Stimulated activated naive CD8-positive, alpha-beta T cell treated with anti-CD3 and anti-CD28 coated beads, Interleukin-15, Interleukin-2, amounts not matched to agents 100 U/mL and 50 U/mL, for 24 hours (primary cell): ENCODE measurements around the gene UBE2L6.
"Not testable (repeated sequence)": the region's sequence is repeated elsewhere in the genome, so short reads cannot be mapped to it uniquely, and the experiment has no call there.

Experiments used
- ATAC-seq: fragments of 150-1000 bp; cut with Tn5 transposase; one replicate; pipeline ENCODE4 v1.10.0; 2021
- DNase-seq: peaks from one replicate; pipeline ENCODE4 v3.0.0; 2021

The UBE2L6 gene

DNA sequence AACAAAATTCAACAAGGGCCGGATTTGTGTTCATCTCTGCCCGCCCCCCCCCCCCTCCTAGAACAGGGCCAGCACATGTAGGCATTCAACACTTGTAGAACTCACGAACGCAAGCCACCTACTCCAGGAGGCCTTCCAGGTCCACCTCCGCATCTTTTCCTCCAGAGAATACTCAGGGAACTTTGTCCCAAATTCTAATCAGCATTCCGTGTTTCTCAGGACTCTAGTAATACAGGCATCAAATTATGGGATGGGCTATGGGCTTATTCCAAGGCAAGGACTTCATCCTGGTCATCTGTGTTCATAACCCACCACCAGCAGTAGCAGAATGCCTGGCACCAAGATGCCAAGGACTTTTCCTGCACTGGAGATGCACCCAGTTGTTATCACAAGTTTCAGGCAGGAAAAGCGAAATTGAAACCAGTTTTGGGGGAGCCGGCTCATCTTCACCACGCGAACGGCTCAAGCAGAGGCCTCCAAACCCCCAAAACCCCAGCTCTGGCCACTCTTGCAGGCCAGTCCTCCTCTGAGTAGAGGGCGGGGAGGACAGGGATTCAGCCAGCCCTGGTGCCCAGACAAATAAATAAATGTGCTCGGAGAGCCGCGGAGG is 462 bp downstream of the UBE2L6 start:
- DNase-seq: no peak
- no peak for ATAC-seq

DNA sequence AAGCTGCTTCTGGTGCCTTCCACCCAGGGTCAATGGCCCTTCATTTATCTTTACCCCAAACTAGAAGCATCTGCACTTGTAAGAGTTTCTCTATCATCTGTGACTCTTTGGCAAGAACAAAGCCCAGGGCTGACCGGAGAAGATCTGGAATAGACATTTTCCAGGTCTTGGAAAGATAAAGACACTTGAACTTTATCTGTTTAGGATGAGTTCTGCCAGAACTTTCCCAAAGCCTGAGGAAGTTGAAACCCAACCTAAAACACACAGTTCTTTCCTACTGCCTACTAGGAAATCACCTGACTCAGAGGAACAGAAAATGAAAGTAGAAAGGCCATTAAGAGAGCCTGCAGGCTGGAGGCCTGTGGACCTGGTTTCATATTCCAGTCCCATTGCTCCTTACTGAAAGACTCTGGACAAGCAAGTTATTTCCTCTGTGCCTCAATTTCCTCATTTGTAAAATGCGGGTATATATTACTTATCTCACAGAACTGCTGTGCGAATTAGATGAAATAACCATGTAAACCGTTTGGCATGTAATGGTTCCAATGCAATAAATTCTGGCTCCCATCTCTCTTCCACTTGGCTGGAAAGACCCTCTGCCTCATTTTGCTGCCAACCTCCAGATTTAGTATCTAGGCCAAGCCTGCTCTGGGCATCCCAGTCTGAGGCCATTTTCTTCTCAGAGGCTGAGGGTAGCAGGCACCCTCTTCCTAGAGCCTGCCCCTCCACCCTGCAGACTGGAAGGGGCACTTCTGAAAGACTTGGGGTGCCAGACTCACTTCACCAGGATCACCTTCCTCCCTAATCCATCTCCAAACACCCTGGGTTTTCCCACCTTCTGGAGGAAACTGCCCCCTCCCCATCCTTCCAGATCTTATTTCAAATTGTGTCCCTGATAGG is 1.2 kb downstream of the UBE2L6 start:
- peak; percentile 49 for ATAC-seq
- peak; percentile 20 for DNase-seq

DNA sequence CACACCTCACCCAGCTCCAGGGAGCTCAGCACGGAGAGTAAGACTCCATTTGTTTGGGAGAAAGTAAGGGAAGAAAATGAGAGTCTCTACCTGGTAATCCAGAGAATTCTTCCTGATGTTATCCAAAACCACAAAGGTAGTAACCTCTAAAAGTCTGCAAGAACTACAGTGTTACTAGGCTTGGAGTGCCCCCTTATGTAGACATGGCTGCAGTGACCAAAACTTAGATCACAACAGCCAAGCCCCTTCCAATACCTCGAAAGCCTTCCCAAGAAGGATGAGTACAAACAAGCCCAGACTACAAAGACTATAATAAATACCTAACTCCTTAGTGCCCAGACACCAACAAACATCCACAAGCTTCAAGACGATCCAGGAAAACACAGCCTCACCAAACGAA is 4.9 kb downstream of the UBE2L6 start:
- DNase-seq (no peak), ATAC-seq (no peak)

DNA sequence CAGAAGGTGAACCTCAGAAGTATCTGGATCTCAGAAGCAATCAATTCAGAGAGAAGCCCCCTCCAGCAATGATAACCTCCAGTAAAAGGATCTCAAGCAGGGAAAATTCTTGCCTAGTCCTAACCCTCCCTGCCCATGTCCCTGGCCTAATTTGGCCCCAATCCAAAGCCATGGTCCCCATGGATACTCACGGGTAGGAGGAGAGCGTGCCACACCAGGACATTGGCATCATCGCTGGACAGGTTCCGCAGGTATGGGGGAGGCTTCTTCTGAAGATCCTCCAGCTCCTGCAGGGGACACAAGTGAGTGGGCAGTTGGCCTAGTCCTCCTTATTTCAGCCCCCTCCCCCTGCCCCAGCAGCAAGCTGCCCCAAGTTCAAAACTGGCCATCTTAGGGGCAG is 7.3 kb downstream of the UBE2L6 start:
- no peak for DNase-seq
- ATAC-seq: no peak

DNA sequence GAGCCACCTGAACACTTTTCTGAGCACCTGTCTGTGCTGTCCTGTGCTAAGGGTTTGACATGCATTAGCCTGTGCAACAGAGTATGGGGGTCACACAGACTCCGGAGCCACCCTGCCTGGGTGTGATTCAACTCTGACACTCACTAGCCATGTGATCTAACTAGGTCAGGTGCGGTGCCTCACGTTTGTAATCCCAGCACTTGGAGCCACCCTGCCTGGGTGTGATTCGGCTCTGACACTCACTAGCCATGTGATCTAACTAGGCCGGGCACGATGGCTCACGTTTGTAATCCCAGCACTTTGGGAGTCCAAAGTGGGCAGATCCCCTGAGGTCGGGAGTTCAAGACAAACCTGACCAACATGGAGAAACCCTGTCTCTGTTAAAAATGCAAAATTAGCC is 11.4 kb downstream of the UBE2L6 start:
- peak; percentile 19 for ATAC-seq
- DNase-seq: no peak

DNA sequence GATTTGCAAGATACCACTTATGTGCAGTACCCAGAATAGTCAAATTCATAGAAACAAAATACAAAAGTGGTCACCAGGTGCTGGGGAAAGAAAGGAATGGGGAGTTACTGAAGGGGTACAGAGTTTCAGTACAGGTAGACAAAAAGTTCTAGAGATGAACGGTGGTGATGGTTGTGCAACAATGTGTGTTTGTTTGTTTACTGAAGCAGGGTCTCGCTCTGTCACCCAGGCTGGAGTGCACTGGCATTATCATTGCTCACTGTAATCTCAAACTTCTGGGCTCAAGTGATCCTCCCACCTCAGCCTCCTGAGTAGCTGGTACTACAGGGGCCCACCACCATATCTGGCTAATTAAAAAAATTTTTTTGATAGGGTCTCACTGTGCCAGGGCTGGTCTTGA is 12.1 kb downstream of the UBE2L6 start:
- DNase-seq (no peak), ATAC-seq (no peak)

DNA sequence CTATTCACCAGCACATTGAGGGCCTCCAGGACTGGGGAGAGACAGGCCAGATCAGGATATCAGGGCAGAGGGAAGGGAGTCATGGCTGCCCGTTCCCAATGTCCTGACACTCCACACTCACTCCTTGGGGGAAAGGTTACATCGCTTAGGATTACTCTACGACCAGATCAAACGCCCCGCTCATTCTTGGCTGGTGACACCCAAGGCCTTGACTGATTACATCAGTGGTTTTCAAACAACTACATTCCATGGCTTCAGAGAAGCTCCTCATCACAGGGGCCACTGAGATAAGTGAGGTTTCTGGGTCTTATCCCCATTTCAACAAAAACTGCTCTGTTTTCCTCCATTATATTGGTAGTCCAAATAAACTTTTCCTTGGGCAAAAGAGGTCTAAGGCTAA is 15.0 kb downstream of the UBE2L6 start:
- DNase-seq (no peak), ATAC-seq (no peak)

DNA sequence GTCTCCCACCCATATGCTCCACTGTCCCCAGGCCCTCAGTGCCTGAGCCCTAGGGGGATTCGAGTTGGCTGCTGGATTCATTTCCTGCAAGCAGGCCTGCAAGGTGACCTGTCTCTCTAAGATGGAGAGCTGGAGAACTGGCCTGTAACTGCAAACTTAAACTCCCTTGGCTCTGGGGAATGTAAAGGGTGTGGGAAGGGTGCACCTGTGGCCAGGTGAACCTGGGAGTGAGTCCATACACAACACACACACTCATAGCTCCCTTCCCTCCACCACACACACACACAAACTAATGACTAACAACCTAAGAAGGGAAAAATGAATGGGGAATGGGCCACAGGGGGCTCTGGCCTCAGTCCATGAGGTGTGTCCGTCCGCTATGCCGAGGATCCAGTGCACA is 15.5 kb downstream of the UBE2L6 start:
- DNase-seq (no peak), ATAC-seq (no peak)

DNA sequence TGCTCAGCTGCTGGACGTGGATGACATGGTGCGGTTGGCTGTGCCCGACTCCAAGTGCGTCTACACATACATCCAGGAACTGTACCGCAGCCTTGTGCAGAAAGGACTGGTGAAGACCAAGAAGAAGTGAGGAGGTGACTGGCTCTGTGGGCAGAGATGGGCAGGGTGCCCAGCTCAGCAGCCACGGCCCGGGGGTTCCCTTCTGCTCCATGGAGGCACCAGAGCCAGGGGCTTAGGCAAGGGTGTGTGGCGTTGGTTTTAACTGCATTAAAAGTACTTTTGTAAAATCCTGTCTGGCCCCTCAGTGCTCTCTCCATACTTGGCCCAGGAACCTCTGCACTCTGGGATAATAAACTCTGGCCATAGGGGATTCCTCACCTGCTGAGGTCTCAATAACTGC is 17.5 kb downstream of the UBE2L6 start:
- ATAC-seq: no peak

DNA sequence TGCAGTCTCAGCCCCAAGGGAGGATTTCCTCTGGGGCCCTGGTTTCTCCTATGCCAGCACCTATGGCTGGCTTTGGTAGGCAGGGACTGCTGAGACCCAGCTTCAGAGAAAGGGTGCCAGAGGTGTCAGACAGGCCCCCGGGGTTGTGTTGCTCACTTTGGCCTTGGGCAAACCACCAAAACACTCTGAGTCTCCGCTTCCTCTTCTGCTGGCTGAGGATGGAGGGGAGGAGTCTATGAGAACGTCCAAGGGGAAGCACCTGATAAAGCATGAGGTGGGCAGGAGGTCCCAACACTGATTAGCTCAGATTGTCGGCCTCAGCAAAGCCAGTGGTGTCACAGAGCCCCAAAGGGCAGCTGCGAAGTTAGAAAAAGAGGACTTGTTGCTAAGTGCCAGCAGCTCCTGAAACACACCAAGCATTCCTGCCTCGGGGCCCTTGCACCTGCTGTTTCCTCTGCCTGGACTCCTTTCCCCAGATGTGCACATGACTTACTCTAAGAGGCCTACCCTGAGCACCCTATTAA is 19.6 kb downstream of the UBE2L6 start:
- ATAC-seq: peak; percentile 80
- peak; percentile 32 for DNase-seq

More for the DNA sequence above, 17.5 kb downstream of the UBE2L6 start:
- no peak for DNase-seq

DNA sequence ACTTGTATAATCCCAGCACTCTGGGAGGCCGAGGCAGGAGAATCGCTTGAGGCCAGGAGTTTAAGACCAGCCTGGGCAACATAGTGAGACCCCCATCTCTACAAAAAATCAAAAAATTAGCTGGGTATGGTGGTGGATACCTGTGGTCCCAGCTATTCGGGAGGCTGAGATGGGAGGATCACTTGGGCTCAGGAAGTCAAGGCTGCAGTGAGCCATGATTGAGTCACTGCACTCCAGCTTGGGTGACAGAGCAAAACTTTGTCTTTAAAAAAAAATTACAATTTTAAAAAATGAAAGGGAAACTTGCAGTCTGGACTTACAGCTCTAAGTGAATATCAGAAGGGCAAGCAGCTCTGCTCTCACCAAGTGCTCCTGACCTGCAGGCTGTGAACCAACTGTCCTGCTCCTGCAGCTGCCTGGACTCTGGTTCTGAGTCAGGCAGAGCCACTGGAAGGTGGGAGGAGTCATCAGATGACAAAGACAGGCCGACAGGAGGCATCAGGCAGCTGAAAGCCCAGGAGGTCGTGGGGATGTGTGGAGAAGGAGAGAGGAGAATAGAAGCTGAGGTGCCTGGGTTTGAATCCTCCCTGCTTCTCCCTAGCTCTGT is 20.5 kb downstream of the UBE2L6 start:
- ATAC-seq: peak; percentile 16

DNA sequence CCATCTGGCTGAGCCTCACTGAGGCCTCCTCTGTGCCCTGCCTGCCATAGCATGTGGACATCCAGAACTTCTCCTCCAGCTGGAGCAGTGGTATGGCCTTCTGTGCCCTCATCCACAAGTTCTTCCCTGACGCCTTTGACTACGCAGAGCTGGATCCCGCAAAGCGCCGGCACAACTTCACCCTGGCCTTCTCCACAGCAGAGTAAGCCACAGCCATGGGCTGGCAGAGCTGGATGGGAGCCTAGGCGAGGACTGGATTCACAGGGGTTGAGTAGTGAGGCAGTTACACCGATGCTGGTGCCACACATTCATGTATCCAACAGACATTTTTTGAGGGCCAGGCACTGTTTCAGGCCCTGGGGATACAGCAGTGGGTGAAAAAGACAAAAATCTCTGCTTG is 21.0 kb downstream of the UBE2L6 start:
- DNase-seq (no peak), ATAC-seq (no peak)

More for the DNA sequence above, 20.5 kb downstream of the UBE2L6 start:
- DNase-seq: no peak

DNA sequence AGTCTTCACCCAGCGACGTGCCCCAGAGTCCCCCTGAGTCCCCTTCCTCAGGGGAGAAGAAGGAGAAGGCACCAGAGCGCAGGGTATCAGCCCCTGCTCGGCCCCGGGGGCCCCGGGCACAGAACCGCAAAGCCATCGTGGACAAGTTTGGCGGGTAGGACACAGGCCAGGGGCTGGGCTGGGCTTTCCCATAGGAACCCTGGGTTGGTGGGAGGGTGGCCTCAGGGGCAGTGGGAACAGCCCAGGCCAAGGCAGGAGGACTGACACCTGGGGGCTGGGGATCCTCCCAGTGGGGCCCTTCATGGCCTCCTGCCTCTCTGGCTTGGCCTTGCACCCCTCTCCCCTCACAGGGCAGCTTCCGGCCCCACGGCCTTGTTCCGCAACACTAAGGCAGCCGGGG is 21.6 kb downstream of the UBE2L6 start:
- ATAC-seq: no peak

DNA sequence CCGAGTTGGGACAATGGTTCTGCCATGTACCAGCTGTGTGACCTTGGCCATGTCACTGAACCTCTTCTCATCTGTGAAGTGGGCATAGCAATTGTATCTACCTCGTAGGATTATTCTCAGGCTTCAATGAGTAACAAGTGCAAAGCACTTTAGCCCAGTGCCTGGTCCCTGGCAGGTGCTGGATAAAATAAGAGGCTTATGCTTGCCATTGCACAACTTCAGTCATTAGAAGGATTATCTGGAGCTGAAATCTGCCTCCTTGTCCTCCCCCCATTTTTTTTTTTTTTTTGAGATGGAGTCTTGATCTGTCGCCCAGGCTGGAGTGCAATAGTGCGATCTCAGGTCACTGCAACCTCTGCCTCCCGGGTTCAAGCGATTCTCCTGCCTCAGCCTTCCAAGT is 22.9 kb downstream of the UBE2L6 start:
- DNase-seq (no peak), ATAC-seq (no peak)

More for the DNA sequence above, 21.6 kb downstream of the UBE2L6 start:
- no peak for DNase-seq

DNA sequence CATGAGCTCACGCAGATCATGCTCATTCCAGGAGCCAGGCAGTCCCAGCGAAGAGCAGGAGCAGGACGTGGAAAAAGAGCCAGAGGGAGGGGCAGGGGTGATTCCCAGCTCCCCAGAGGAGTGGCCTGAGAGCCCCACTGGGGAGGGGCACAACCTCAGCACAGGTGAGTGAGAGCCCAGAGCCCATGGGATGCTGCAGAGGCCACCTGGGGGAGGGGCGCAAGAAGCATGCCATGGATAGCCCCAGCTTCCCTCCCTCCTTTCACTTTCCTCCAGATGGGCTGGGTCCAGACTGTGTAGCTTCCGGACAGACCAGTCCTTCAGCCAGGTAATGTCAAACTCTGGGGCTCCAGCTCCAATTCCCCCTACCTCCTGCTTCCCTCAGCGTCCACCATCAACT is 23.9 kb downstream of the UBE2L6 start:
- DNase-seq (no peak), ATAC-seq (no peak)

DNA sequence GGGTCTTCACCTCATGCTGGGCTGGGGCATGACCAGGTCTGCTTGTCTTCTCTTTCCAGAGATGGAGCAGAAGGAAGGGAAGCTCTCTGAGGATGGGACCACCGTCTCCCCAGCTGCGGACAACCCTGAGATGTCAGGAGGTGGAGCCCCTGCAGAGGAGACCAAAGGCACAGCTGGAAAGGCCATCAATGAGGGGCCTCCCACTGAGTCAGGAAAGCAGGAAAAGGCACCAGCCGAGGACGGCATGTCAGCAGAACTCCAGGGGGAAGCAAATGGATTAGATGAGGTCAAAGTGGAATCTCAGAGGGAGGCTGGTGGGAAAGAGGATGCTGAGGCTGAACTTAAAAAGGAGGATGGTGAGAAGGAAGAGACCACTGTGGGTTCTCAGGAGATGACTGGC is 24.9 kb downstream of the UBE2L6 start:
- DNase-seq (no peak), ATAC-seq (no peak)

DNA sequence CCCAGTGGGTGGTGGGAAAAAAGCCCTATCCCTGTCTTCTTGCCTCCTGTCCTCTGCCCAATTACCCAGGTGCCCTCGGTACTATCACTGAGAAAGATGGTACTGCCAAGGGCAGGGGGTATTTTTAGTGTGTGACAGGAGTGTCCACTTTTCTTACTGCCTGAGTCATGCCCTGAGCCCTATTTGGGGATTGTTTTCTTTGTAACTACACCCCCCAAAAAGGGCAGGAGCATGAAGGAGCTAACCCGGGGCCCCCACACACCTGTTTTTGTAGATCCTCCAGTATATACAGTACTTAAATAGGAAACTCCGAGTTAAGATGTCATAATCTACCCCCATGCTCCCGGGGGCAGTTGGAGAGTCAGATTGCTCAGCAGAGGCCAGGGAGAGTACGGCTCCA is 26.3 kb downstream of the UBE2L6 start:
- ATAC-seq (no peak), DNase-seq (no peak)

DNA sequence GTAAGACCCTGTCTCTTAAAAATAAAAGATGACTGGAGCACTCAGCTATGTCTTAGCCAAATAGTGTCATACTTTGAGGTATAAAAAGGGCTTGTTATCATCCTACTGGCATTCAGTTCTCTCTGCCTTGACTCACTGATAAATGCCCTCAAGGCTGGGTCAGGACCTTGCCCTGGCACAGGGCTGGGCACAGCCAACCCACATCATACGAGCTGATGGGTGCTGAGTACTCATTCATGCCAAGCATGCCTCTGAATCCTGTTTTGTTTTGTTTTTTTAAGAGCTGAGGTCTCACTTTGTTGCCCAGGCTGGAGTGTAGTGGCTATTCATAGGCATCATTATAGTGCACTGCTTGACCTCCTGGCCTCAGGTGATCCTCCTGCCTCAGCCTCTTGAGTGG is 28.1 kb downstream of the UBE2L6 start:
- DNase-seq (no peak), ATAC-seq (no peak)

DNA sequence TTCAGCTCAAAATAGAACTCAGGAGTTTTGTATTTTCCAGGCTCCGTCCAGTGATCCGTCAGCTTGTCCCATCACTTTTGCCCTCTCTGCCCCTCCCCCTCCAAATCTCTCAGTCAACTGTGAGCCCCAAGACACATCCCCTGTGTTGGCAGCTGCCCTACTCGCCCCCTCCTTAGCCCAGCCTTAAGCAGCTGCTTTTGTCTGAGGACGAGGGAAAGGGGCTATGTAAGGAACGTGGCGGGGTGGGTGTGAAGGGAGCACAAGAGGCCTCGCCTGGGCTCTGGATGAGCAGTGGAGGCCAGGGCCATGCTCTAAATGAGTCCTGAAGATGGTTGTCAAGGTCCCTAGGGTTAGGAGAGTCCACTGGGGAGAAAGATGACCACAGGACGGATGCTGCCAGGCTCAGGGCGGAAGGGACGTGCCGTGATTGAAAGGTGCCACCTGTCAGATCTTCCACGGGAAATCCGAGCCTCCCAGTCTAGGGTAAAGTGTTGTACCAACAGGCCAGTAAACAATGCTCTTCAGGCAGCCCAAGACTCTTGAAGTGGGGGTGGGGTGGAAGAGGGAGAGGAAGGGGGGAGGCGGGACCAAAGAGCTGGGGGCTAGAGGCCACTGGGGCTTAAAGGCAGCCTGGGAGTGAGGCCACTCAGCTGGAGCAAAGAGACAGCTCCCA is 30.4 kb downstream of the UBE2L6 start, which contains the start of gene SMTNL1:
Gene SMTNL1, plus strand, starts transcription at position 649 of the 673 bp plus-strand sequence. CDS start 5,048 bp downstream, outside the sequence.
- DNase-seq (no peak), ATAC-seq (no peak)

DNA sequence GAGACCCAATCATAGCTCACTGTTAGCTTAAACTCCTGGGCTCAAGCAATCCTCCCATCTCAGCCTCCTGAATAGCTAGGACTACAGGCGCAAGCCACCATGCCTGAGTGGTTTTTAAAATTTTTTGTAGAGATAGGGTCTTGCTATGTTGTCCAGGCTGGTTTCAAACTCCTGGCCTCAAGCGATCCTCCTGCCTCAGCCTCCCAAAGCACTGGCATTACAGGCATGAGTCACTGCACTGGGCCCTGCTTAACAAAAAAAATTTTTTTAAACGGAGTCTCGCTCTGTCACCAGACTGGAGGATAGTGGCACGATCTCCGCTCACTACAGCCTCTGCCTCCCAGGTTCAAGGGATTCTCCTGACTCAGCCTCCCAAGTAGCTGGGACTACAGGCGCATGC is 33.0 kb downstream of the UBE2L6 start:
- DNase-seq, ATAC-seq: not testable (repeated sequence)

DNA sequence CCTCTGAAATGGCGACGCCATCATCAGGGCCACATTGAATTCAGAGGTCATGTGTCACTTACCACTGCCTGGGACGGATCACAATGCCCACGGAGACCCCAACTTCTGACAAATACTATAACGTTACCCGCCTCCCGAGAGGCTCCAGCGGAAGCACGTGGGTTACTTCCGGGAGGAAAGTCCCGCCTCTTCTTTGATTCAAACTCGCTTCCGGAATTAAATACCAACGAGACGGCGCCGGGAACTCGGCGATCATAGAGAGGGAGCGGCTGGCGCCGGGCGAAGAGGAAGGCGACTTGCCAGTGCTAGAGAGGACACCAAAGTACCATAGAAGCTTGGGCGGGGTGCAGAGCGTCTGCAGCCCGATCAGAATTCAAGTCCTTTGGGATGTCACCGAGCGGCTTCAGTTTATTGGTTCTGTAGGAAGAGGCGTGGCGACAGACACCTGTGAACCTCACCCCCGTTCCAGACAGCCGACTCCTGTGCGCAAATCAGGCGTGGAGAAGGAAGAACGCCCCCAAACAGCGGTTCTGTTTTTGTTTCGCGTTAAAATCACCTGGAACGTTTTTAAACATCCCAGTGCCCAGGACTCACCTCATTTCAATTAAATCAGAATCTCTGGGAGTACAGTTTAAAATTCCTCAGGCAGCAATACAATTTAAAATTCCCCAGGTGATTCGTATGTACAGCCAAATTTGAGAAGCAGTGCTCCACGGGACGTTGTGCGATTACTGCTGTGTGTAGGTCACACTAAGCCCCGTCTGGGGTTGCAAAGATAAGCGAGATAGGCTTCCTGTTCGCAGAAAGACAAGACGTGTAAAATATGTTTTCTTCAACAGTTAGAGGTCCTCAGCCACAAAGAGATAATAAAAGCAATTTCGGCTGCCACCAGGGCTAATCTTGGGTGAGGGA is 36.6 kb downstream of the UBE2L6 start, which contains the start of gene TIMM10:
Gene TIMM10, minus strand, starts transcription at position 159 of the 912 bp plus-strand sequence. CDS start 565 bp downstream, outside the sequence.
- DNase-seq: peak; percentile 88
- ATAC-seq: peak; percentile 99
